ENCODE measurements around the gene KLRB1. TPM values are rescaled to one million over a fixed set of nuclear protein-coding genes. Genes with fewer than 3 reads are reported as not detected.
"Not testable (repeated sequence)": the region's sequence is repeated elsewhere in the genome, so short reads cannot be mapped to it uniquely, and the experiment has no call there.

Gene KLRB1
- total RNA-seq, 1 donor from 2014 or later = not detected

DNA sequence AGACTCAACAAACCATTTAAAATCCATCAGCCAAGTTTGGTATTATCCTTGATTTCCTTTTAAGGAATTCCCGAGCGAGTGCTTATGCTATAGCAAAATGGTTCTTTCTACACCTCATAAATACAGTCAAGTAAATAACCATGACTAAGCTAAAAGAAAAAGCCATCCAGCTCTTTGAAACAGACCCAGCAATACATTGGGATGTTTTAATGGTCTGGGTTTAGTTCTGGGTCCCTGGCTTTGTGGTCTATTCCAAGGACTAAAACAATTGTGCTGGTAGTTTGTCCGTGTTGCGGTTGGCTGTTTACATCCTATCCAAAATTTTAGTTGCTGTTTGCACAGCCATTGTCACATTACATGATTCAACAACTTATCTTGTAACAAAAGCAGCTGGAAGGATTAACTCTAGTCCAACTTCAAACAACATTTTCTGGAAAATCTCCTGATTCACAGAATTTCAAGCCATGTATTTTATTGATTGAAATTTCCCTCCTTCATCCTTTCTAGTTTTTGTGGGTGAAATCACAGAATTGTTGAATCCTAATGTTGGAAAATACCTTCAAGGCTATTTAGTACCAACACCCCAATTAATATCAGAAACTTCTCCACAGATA, 19.6 kb downstream of the KLRB1 start:
- Mint-ChIP-seq H3K4me1 (ENCODE audit: unreplicated experiment) (no peaks in the 10 kb centered on the region), H3K27ac (no peak overlapping the region), H3K9me3 (no peaks in the 10 kb centered on the region), H3K27me3 (no peaks in the 10 kb centered on the region), H3K36me3 (peaks cover 3% of the 10 kb centered on the region), H3K4me3 (no peak overlapping the region)
- TF ChIP-seq, protein P1, sequence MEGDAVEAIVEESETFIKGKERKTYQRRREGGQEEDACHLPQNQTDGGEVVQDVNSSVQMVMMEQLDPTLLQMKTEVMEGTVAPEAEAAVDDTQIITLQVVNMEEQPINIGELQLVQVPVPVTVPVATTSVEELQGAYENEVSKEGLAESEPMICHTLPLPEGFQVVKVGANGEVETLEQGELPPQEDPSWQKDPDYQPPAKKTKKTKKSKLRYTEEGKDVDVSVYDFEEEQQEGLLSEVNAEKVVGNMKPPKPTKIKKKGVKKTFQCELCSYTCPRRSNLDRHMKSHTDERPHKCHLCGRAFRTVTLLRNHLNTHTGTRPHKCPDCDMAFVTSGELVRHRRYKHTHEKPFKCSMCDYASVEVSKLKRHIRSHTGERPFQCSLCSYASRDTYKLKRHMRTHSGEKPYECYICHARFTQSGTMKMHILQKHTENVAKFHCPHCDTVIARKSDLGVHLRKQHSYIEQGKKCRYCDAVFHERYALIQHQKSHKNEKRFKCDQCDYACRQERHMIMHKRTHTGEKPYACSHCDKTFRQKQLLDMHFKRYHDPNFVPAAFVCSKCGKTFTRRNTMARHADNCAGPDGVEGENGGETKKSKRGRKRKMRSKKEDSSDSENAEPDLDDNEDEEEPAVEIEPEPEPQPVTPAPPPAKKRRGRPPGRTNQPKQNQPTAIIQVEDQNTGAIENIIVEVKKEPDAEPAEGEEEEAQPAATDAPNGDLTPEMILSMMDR (conservative IDR thresholded peaks at IDR 0.05) = no peak
- DNase-seq (ENCODE audit: extremely low spot score, unreplicated experiment) = no peak

DNA sequence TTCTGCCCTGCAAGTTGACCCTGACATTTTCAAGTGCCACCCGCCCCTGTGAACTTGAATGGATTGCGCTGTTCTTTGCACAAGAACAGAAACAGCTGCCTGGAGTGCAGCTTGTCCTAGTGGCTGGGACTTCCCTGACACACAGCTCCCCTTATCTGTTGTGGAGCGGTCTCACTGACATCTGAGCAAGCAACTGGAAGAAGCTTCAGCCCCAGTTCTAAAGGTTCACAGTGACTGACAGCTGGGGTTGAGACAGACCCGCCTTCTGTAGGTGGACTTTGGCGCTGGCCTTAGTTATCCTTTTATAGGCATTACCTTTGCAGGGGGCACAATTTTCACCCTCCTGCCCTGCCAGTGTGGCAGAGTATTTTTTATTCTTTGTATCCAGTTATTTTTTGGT, 30.0 kb downstream of the KLRB1 start:
- H3K27me3 Mint-ChIP-seq, H3K36me3 Mint-ChIP-seq: not testable (repeated sequence)

DNA sequence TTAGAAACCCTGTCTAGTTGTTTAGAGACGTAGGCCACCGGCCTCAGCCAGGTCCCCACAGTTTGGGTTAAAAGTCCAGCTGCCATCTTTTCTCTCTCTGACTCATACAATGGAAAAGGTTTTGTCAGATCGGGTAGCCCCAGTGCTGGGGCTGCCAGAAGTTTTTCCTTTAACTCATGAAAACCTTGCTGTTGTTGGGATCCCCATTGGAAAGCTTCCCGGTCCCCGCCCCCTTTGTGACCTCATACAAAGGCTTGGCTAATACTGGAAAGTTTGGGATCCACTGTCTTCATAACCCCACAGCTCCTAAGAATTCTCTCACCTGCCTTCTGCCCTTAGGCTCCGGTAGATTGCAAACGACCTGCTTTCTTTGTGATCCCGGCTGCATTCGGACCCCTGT, 40.6 kb downstream of the KLRB1 start:
- not testable (repeated sequence) for H3K27ac Mint-ChIP-seq; DNase-seq (ENCODE audit: extremely low spot score, unreplicated experiment); H3K4me1 Mint-ChIP-seq (ENCODE audit: unreplicated experiment); H3K4me3 Mint-ChIP-seq; H3K27me3 Mint-ChIP-seq; H3K36me3 Mint-ChIP-seq; H3K9me3 Mint-ChIP-seq

More for the DNA sequence above, 30.0 kb downstream of the KLRB1 start:
- DNase-seq (ENCODE audit: extremely low spot score, unreplicated experiment); H3K9me3 Mint-ChIP-seq; H3K4me1 Mint-ChIP-seq (ENCODE audit: unreplicated experiment); H3K4me3 Mint-ChIP-seq; H3K27ac Mint-ChIP-seq: not testable (repeated sequence)

DNA sequence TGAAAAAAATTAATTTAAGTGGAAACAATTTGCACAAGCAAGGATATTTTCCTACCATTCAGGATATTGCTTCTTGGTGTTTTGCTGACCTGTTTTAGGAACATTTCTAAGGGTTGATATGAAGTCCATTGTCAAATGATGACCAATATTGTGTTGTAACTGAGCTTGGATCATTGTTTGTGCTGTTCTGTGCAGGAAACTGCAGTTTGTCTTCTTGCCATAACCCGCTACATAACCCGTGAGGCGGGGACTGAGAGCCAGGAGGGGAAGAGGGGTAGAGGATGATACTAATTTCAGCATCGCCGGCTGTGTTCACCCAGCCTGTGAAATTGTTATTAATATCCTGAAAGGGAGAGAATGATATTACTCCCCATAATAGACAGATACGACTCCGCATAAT, 41.6 kb downstream of the KLRB1 start:
- not testable (repeated sequence) for H3K27ac Mint-ChIP-seq; H3K27me3 Mint-ChIP-seq; DNase-seq (ENCODE audit: extremely low spot score, unreplicated experiment); H3K9me3 Mint-ChIP-seq; H3K4me3 Mint-ChIP-seq; H3K36me3 Mint-ChIP-seq; H3K4me1 Mint-ChIP-seq (ENCODE audit: unreplicated experiment)

DNA sequence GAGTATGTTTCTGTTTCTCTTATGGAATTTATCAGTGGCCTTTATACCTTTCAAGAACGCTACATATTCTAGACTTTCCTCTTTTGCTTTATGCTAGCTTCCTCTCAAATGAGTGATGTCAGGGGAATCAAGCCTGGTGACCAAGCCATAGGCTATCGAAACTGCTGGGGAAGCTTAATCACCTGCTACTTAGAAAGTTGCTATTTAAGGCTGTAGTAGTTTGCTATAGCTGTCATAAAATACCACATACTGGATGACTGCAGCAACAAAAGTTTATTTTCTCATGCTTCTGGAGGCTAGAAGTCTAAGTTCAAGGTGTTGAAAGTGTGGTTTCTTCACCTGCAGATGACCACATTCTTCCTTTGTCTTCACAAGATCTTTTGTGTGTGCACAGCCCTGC, 43.3 kb downstream of the KLRB1 start:
- H3K4me3 Mint-ChIP-seq; DNase-seq (ENCODE audit: extremely low spot score, unreplicated experiment); H3K27me3 Mint-ChIP-seq; H3K36me3 Mint-ChIP-seq; H3K27ac Mint-ChIP-seq; H3K9me3 Mint-ChIP-seq; H3K4me1 Mint-ChIP-seq (ENCODE audit: unreplicated experiment): not testable (repeated sequence)

DNA sequence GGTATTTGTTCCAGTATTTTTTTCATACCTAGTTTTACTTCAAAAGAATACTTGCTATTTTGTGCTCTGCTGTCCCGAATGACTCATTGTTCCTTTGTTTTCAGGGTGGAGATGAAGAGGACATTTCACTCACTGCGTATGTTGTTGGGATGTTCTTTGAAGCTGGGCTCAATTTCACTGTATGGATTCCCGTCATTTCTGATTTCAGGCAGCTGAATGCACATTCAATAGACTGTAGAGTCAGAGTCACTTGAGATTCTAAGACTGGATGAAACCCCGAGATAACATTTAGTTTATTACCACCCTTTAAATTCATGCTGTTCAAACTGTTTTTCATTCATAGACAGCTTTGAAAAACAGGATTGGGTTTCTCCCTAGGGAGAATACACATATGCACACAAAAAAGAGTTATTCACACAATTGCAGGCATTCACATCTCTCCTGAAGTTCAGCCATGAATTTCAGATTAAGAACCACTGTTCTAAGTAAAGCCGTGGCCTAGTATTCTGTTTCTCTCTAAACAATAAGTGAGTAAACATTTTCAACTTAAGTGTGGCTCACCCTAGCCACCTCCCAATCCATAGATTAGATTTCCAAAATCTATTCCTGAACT, 44.8 kb downstream of the KLRB1 start:
- H3K27ac Mint-ChIP-seq; DNase-seq (ENCODE audit: extremely low spot score, unreplicated experiment); H3K4me3 Mint-ChIP-seq; H3K27me3 Mint-ChIP-seq; H3K9me3 Mint-ChIP-seq; H3K36me3 Mint-ChIP-seq; H3K4me1 Mint-ChIP-seq (ENCODE audit: unreplicated experiment): not testable (repeated sequence)

DNA sequence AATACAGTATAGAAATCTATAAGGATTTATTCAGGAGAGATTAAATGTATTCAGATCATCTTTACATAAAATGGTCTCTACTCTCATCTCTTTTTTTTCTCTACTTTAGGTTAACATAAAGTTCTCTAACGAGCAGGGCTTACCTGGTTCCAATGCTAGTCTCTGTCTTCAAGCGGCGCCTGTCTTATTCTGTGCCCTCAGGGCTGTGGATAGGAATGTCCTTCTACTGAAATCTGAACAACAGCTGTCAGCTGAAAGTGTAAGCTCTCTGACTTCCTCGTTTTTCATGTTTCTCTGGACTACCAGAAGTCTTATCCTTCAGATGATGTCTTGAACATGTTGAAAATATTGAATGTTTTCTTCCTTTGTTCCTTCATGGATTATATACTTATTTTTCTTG, 62.2 kb downstream of the KLRB1 start:
- not testable (repeated sequence) for H3K27ac Mint-ChIP-seq; H3K4me1 Mint-ChIP-seq (ENCODE audit: unreplicated experiment); H3K9me3 Mint-ChIP-seq; H3K27me3 Mint-ChIP-seq; H3K4me3 Mint-ChIP-seq; DNase-seq (ENCODE audit: extremely low spot score, unreplicated experiment); H3K36me3 Mint-ChIP-seq

Other genes with a start within 250 kb of the KLRB1 start
- 9.2 and 10.3 TPM in 2 replicates for gene CLEC2D, start 61.8 kb upstream of the KLRB1 start, total RNA-seq (ENCODE audit: low replicate concordance)
- not detected in 2 replicates for gene CLECL1, start 125.2 kb upstream of the KLRB1 start, total RNA-seq (ENCODE audit: low replicate concordance)
- 0.19 and 1.6 TPM in 2 replicates for gene CD69, start 153.0 kb upstream of the KLRB1 start, total RNA-seq (ENCODE audit: low replicate concordance)
- not detected in 2 replicates for gene KLRF1, start 219.6 kb upstream of the KLRB1 start, total RNA-seq (ENCODE audit: low replicate concordance)

Data from type B pancreatic cell (in vitro differentiated cells).